Ovary (tissue), 3 donors: ENCODE data around the gene CTDP1.

Source experiments
- CTCF ChIP-seq, 3 donors: fragments of 450-650 bp in 2 of 3; fragments of 200-600 bp in 1 of 3; IDR thresholded peaks; one replicate each; pipeline versions ENCODE4 v1.5.1 to v1.8.0; 2016 to 2022; ENCODE audit warnings: antibody characterized with exemption in 3 of 3, mild to moderate bottlenecking in 1 of 3
- EP300 ChIP-seq: sonication (generic); formaldehyde crosslinking; IDR thresholded peaks from one replicate; pipeline ENCODE4 v1.6.1; 2017; ENCODE audit warnings: antibody characterized with exemption
- POLR2A ChIP-seq: fragments of 450-650 bp; IDR thresholded peaks from one replicate; pipeline ENCODE4 v1.6.1; 2017; ENCODE audit warnings: antibody characterized with exemption, mild to moderate bottlenecking, moderate library complexity
- donor health status: DM: no; HTN: no; CAD: no.

DNA sequence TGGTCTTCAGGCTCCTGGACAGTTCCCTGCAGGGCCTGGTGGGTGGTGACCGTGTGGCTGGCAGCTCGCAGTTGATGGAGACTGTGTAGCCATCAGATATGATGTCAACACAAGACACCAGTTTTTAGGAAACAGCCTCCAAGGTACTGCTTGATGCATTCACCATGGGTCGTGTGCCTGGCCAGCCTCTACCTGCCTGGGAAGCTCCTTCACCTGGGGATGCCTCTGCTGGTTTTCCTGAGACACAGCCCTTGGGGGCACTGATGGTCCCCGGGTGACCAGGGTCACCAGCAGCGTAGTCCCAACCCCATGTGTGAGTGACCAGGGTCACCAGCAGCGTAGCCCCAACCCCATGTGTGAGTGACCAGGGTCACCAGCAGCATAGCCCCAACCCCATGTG, 84.5 kb downstream of the CTDP1 start:
- TF ChIP-seq EP300 (no peak), CTCF (IDR thresholded peaks at IDR 0.05) (no peak), POLR2A (no peak)
